ENCODE results near the gene AEN.

The AEN gene

DNA sequence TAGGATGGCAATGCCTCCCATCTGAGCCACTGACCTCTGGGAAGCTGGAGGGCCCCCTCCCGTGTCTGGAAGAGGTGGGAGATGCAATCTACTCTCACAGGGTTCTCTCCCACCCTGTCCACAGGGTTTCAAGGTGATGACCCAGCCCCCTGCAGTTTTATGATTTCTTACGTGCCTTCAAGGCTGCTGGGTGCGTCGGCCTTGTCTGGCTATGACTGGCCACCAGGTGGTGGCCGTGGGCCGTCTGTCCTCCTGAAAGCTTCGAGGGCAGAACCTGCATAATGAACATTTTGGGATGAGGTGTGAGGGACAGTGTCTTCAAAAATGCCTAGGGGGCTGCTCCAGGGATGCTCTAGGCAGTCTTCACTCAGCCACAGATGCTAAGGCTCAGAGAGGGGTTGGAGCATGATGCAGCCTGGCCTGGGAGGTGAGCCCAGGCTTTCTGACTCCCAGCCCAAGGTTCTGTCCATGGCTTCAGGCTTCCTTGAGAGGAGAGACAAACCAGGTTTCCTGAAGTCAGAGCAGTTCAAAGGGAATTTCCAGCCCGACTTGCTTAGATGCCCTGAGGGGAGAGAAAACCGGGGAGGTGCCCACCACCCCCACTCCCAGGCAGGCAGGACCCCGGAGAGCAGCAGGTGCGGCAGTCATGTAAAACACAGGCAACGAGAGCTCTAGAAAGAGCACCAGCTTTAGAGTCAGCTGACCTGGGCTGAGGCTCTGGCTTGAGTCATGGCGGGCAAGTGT is 36.4 kb downstream of the AEN start:
- Histone ChIP-seq H3K4me1 (ENCODE audit: control insufficient read depth, low read depth, low read length) (no peaks in the 10 kb centered on the region), H4K5ac (ENCODE audit: low read length) (no peak overlapping the region), H3K56ac (ENCODE audit: low read length) (no peak overlapping the region), H3K79me1 (ENCODE audit: low read length) (no peaks in the 10 kb centered on the region), H3K23ac (ENCODE audit: low read length) (no peak overlapping the region), H2BK120ac (ENCODE audit: low read depth, low read length) (no peak overlapping the region), H2BK15ac (replicated peaks; ENCODE audit: low read depth) (no peak overlapping the region), H3K27me3 (ENCODE audit: insufficient read depth, low read length, poor library complexity) (no peaks in the 10 kb centered on the region), H3K4me2 (ENCODE audit: low read length) (no peak overlapping the region), H3K9ac (ENCODE audit: low read length) (no peak overlapping the region), H3K4me3 (ENCODE audit: low read length) (no peak overlapping the region), H3K36me3 (ENCODE audit: control insufficient read depth, insufficient read depth, low read length) (no peaks in the 10 kb centered on the region), H4K8ac (ENCODE audit: low read depth, low read length) (no peak overlapping the region), H3K18ac (ENCODE audit: low read length) (no peak overlapping the region), H2BK5ac (ENCODE audit: low read length) (no peak overlapping the region), H3K79me2 (ENCODE audit: control insufficient read depth, insufficient read depth, low read length) (no peaks in the 10 kb centered on the region), H3K4ac (ENCODE audit: low read depth, low read length) (no peak overlapping the region), H3K27ac (ENCODE audit: low read depth, low read length) (no peak overlapping the region), H2AK5ac (ENCODE audit: low read length) (no peak overlapping the region)
- peak; percentile 66 for DNase-seq
- WGBS (ENCODE audit: extremely low coverage, insufficient coverage, low lambda C conversion rate), result no CpG with 5 or more reads among the region's 13 CpGs

DNA sequence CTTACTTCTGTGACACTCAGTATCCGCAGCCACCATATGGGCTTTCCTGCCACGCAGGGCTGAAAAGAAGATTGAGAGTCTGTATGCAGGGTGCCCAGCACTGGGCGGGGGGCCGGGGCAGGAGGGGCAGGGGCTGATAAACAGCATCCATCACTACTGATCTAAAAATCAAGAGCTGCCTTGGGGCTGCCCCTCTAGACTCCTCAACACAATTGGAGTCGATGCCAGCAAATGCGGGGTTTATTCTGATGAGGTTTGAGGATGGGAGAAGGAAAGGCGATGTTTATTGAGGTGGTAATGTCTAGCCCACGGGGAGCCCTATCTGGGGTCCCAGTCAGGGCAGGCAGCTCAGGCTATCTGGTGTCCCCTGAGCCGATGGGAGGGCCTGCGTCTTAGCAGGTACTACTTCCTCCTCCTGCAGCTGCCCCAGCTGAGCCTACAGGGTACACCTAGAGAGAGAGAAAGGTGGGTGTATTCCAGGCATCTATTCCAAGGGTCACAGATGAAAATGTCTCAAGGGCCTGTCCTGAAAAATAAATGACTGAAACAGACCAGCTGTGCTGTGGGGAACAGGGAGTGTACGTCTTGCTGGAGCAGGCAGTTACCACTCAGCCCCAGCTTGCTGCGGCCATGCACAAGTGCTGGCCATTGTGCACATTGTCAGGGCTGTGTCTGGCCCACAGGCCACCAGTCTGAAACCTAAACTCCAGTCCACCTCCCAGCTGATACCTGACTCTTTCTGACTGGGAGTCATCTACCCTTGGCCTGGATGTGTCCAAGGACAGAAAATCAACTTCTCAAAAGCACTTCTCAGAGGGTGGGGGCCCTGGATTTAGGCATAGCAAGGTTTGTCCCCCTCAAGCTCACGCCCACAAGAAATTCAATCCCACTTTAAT is 37.2 kb downstream of the AEN start:
- no peaks in the 10 kb centered on the region for H3K4me1 ChIP-seq (ENCODE audit: control insufficient read depth, low read depth, low read length)
- no peak overlapping the region for H2BK15ac ChIP-seq (replicated peaks; ENCODE audit: low read depth)
- no peaks in the 10 kb centered on the region for H3K79me2 ChIP-seq (ENCODE audit: control insufficient read depth, insufficient read depth, low read length)
- H3K23ac ChIP-seq (ENCODE audit: low read length), result no peak overlapping the region
- no CpG with 5 or more reads among the region's 13 CpGs for WGBS (ENCODE audit: extremely low coverage, insufficient coverage, low lambda C conversion rate)
- no peak overlapping the region for H3K27ac ChIP-seq (ENCODE audit: low read depth, low read length)
- no peak overlapping the region for H2BK5ac ChIP-seq (ENCODE audit: low read length)
- no peaks in the 10 kb centered on the region for H3K36me3 ChIP-seq (ENCODE audit: control insufficient read depth, insufficient read depth, low read length)
- H3K4me3 ChIP-seq (ENCODE audit: low read length), result no peak overlapping the region
- H3K4me2 ChIP-seq (ENCODE audit: low read length), result no peak overlapping the region
- no peak overlapping the region for H3K9ac ChIP-seq (ENCODE audit: low read length)
- H2BK120ac ChIP-seq (ENCODE audit: low read depth, low read length), result no peak overlapping the region
- H3K27me3 ChIP-seq (ENCODE audit: insufficient read depth, low read length, poor library complexity), result no peaks in the 10 kb centered on the region
- H4K5ac ChIP-seq (ENCODE audit: low read length), result no peak overlapping the region
- H3K4ac ChIP-seq (ENCODE audit: low read depth, low read length), result no peak overlapping the region
- no peak for DNase-seq
- H2AK5ac ChIP-seq (ENCODE audit: low read length), result no peak overlapping the region
- no peak overlapping the region for H3K56ac ChIP-seq (ENCODE audit: low read length)
- H3K18ac ChIP-seq (ENCODE audit: low read length), result no peak overlapping the region
- no peak overlapping the region for H4K8ac ChIP-seq (ENCODE audit: low read depth, low read length)
- no peaks in the 10 kb centered on the region for H3K79me1 ChIP-seq (ENCODE audit: low read length)

DNA sequence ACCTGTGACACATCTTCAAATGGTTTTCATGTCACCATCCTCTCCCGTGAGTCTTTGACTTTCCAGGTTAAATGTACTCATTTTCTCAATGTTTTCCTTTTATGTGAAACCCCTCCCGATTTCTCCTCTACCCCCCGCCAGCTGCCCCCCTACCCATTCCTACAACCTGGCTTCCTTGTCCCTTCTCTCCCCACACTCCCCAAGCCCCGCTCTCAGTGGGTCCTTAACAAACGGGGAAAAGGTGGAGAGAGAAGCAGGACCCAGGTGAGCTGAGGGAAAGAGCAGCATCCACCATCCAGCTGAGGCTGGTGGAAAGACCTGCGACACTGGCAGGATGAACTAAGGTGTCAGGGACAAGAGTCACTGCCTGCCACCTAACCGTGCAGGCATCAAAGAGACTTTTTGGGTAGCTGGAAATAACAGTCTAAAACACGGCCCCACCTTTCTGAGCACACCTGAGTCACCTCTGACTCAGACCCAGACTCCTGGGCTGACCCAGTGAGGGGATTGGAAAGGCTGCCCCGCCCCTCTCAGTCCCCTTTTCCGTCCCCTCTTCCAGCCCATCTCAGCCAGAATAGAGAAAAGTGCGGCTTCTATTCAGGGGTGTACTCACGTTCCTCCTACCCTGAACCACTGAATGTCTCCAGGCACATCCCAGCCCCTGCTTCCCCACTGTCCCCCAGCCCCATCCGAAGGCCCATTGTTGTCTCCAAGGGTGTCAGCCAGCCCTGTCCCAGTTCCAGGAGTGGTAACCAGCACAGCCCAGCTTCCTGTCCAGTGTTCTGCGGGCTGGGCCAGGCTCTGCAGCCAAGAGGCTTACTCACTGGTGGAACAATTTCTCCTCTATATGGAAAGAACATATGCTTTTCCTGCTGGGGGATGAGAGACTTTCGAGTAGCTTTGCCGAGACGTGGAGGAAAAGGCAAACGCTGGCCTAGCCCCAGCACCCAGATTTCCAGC is 38.1 kb downstream of the AEN start:
- Histone ChIP-seq H2AK5ac (ENCODE audit: low read length) (no peak overlapping the region), H3K36me3 (ENCODE audit: control insufficient read depth, insufficient read depth, low read length) (no peaks in the 10 kb centered on the region), H2BK120ac (ENCODE audit: low read depth, low read length) (no peak overlapping the region), H3K27me3 (ENCODE audit: insufficient read depth, low read length, poor library complexity) (no peaks in the 10 kb centered on the region), H4K5ac (ENCODE audit: low read length) (no peak overlapping the region), H3K4me1 (ENCODE audit: control insufficient read depth, low read depth, low read length) (no peaks in the 10 kb centered on the region), H2BK15ac (replicated peaks; ENCODE audit: low read depth) (no peak overlapping the region), H3K79me1 (ENCODE audit: low read length) (no peaks in the 10 kb centered on the region), H3K9ac (ENCODE audit: low read length) (no peak overlapping the region), H3K56ac (ENCODE audit: low read length) (no peak overlapping the region), H3K27ac (ENCODE audit: low read depth, low read length) (no peak overlapping the region), H3K79me2 (ENCODE audit: control insufficient read depth, insufficient read depth, low read length) (no peaks in the 10 kb centered on the region), H3K4me2 (ENCODE audit: low read length) (no peak overlapping the region), H3K4me3 (ENCODE audit: low read length) (no peak overlapping the region), H3K23ac (ENCODE audit: low read length) (no peak overlapping the region), H4K8ac (ENCODE audit: low read depth, low read length) (no peak overlapping the region), H3K18ac (ENCODE audit: low read length) (no peak overlapping the region), H3K4ac (ENCODE audit: low read depth, low read length) (no peak overlapping the region), H2BK5ac (ENCODE audit: low read length) (no peak overlapping the region)
- DNase-seq, result no peak
- no CpG with 5 or more reads among the region's 18 CpGs for WGBS (ENCODE audit: extremely low coverage, insufficient coverage, low lambda C conversion rate)

DNA sequence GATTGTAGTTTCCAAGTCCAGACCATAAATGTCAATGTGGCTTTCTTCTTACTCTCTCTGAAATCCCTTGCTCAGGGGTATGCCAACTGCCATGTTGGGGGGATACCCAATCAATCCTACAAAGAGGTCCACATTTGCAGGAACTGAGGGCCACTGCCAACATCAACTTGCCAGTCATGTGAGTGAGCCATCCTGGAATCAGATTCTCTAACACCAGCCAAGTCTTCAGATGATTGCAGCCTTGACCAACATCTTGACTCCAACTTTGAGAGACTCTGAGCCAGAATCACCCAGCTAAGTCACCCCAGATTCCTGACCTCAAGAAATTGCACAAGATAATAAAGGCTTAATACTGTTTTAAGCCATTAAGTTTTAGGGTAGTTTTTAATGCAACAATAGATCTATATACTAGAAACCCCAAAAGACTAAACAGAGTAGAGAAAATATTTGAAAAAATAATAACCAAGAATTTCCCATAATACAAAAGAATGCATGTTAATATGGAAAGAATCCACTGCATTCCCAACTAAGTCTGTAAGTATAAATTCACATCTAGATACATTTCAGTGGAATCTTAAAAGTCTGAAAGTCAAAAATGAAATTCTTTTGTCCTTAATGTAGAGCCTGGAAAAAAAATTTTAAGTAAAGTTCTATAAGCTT is 40.0 kb downstream of the AEN start:
- Histone ChIP-seq H3K27me3 (ENCODE audit: insufficient read depth, low read length, poor library complexity) (no peaks in the 10 kb centered on the region), H2BK15ac (replicated peaks; ENCODE audit: low read depth) (no peak overlapping the region), H4K5ac (ENCODE audit: low read length) (no peak overlapping the region), H2BK5ac (ENCODE audit: low read length) (no peak overlapping the region), H3K4ac (ENCODE audit: low read depth, low read length) (no peak overlapping the region), H3K9ac (ENCODE audit: low read length) (no peak overlapping the region), H3K4me1 (ENCODE audit: control insufficient read depth, low read depth, low read length) (no peaks in the 10 kb centered on the region), H3K18ac (ENCODE audit: low read length) (no peak overlapping the region), H4K8ac (ENCODE audit: low read depth, low read length) (no peak overlapping the region), H3K56ac (ENCODE audit: low read length) (no peak overlapping the region), H3K23ac (ENCODE audit: low read length) (no peak overlapping the region), H2AK5ac (ENCODE audit: low read length) (no peak overlapping the region), H3K79me2 (ENCODE audit: control insufficient read depth, insufficient read depth, low read length) (no peaks in the 10 kb centered on the region), H3K36me3 (ENCODE audit: control insufficient read depth, insufficient read depth, low read length) (no peaks in the 10 kb centered on the region), H3K4me2 (ENCODE audit: low read length) (no peak overlapping the region), H3K27ac (ENCODE audit: low read depth, low read length) (no peak overlapping the region), H3K79me1 (ENCODE audit: low read length) (no peaks in the 10 kb centered on the region), H3K4me3 (ENCODE audit: low read length) (no peak overlapping the region), H2BK120ac (ENCODE audit: low read depth, low read length) (no peak overlapping the region)
- DNase-seq, result no peak

DNA sequence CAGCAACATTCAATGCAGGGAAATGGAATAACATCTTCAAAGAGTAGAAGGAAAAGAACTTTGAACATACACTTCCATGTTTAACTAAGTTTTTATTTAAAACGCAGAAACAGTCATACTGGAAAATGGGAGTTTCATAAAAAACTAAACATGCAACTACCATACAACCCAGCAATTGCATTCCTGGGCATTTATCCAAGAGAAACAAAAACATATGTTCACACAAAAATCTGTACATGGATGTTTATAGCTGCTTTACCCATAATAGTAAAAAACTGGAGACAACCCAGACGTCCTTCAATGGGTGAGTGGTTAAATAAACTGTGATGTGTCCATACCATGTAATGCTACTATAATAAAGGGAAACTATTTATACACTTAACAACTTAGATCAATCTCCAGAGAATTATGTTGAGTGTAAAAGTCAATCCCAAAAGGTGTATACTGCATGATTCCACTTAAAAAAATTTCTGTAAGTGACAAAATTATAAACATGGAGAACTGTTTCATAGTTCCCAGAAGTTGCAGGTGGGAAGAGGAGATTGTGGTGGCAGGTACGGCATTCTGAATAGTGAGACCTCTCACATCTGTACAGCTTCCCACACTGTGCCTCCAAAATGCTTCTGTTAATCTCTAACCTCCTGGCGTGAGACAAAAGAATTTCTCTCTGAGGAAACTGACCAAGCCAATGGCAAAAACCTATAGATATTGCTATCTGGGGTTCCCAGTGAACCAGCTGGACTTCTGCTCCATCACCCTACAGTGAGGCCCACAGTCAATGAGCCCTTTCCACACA is 40.8 kb downstream of the AEN start:
- Histone ChIP-seq H2BK120ac (ENCODE audit: low read depth, low read length) (no peak overlapping the region), H3K4me3 (ENCODE audit: low read length) (no peak overlapping the region), H2BK5ac (ENCODE audit: low read length) (no peak overlapping the region), H3K79me2 (ENCODE audit: control insufficient read depth, insufficient read depth, low read length) (no peaks in the 10 kb centered on the region), H3K79me1 (ENCODE audit: low read length) (no peaks in the 10 kb centered on the region), H2AK5ac (ENCODE audit: low read length) (no peak overlapping the region), H3K9ac (ENCODE audit: low read length) (no peak overlapping the region), H3K56ac (ENCODE audit: low read length) (no peak overlapping the region), H3K36me3 (ENCODE audit: control insufficient read depth, insufficient read depth, low read length) (no peaks in the 10 kb centered on the region), H3K4me1 (ENCODE audit: control insufficient read depth, low read depth, low read length) (no peaks in the 10 kb centered on the region), H3K27me3 (ENCODE audit: insufficient read depth, low read length, poor library complexity) (no peaks in the 10 kb centered on the region), H3K4ac (ENCODE audit: low read depth, low read length) (no peak overlapping the region), H2BK15ac (replicated peaks; ENCODE audit: low read depth) (no peak overlapping the region), H3K23ac (ENCODE audit: low read length) (no peak overlapping the region), H3K27ac (ENCODE audit: low read depth, low read length) (no peak overlapping the region), H4K8ac (ENCODE audit: low read depth, low read length) (no peak overlapping the region), H3K18ac (ENCODE audit: low read length) (no peak overlapping the region), H3K4me2 (ENCODE audit: low read length) (no peak overlapping the region), H4K5ac (ENCODE audit: low read length) (no peak overlapping the region)
- WGBS (ENCODE audit: extremely low coverage, insufficient coverage, low lambda C conversion rate), result no CpG with 5 or more reads among the region's 4 CpGs
- DNase-seq, result no peak
